Neural progenitor cell (in vitro differentiated cells): Measurements from ENCODE around the gene OR6C75. TPM values are rescaled to one million over a fixed set of nuclear protein-coding genes. Genes with fewer than 3 reads are reported as not detected.
"Not testable (repeated sequence)": the region's sequence is repeated elsewhere in the genome, so short reads cannot be mapped to it uniquely, and the experiment has no call there.

ENCODE experiments used
- DNase-seq: peaks from one replicate; pipeline ENCODE4 v3.0.0-alpha.2; 2016; ENCODE audit warnings: low spot score
- H2AFZ ChIP-seq: fragments of 200-600 bp; sonication (generic); replicated peaks from 2 replicates; pipeline ENCODE4 v1.6.1; 2016; ENCODE audit warnings: antibody characterized with exemption
- H3F3A ChIP-seq: fragments of 200-600 bp; sonication (generic); 2 replicates; pipeline ENCODE4 v1.6.1; 2016; ENCODE audit warnings: antibody characterized with exemption, low read depth
- H3K27ac ChIP-seq: fragments of 200-600 bp; sonication (generic); 2 replicates; pipeline ENCODE4 v1.5.1; 2016; ENCODE audit warnings: mild to moderate bottlenecking
- H3K27me3 ChIP-seq: fragments of 200-600 bp; sonication (generic); 2 replicates; pipeline ENCODE4 v1.6.1; 2016; ENCODE audit warnings: mild to moderate bottlenecking, moderate library complexity
- H3K36me3 ChIP-seq: fragments of 200-600 bp; sonication (generic); 2 replicates; pipeline ENCODE4 v1.5.1; 2016
- H3K4me1 ChIP-seq: fragments of 200-600 bp; sonication (generic); 2 replicates; pipeline ENCODE4 v1.6.1; 2016; ENCODE audit warnings: mixed run types
- H3K4me2 ChIP-seq: fragments of 200-600 bp; sonication (generic); 2 replicates; pipeline ENCODE4 v1.6.1; 2016
- H3K4me3 ChIP-seq: fragments of 200-600 bp; sonication (generic); 2 replicates; pipeline ENCODE4 v1.5.1; 2016
- H3K79me2 ChIP-seq: fragments of 200-600 bp; sonication (generic); 2 replicates; pipeline ENCODE4 v1.6.1; 2016; ENCODE audit warnings: low read depth
- H3K9ac ChIP-seq: fragments of 200-600 bp; sonication (generic); 2 replicates; pipeline ENCODE4 v1.6.1; 2016
- H3K9me3 ChIP-seq: fragments of 200-600 bp; sonication (generic); 2 replicates; pipeline ENCODE4 v1.5.1; 2016; ENCODE audit warnings: low read depth
- H4K20me1 ChIP-seq: fragments of 200-600 bp; sonication (generic); 2 replicates; pipeline ENCODE4 v1.6.1; 2016; ENCODE audit warnings: low read depth
- H3K27ac Mint-ChIP-seq: 3 replicates; pipeline ENCODE4 v1.8.0; 2021; ENCODE audit warnings: mixed read lengths
- H3K27me3 Mint-ChIP-seq: 2 replicates; pipeline ENCODE4 v1.8.0; 2022; ENCODE audit warnings: low read depth, mild to moderate bottlenecking, inconsistent platforms, moderate library complexity, mixed read lengths; ENCODE audit not compliant: insufficient read depth
- H3K36me3 Mint-ChIP-seq: 3 replicates; pipeline ENCODE4 v1.8.0; 2021; ENCODE audit warnings: mixed read lengths
- H3K4me1 Mint-ChIP-seq: 3 replicates; pipeline ENCODE4 v1.8.0; 2021; ENCODE audit warnings: mixed read lengths
- H3K4me3 Mint-ChIP-seq: 3 replicates; pipeline ENCODE4 v1.8.0; 2021; ENCODE audit warnings: mild to moderate bottlenecking, moderate library complexity, mixed read lengths
- H3K9me3 Mint-ChIP-seq: 3 replicates; pipeline ENCODE4 v1.8.0; 2020; ENCODE audit warnings: mixed read lengths
- CTCF ChIP-seq: fragments of 200-600 bp; sonication (generic); IDR thresholded peaks from 2 replicates; pipeline ENCODE4 v1.5.1; 2017; ENCODE audit warnings: antibody characterized with exemption, mild to moderate bottlenecking
- EZH2 ChIP-seq: fragments of 200-600 bp; sonication (generic); IDR thresholded peaks from 2 replicates; pipeline ENCODE4 v1.6.1; 2017; ENCODE audit warnings: antibody characterized with exemption, mild to moderate bottlenecking, moderate library complexity
- EZH2phosphoT487 ChIP-seq: fragments of 200-600 bp; sonication (generic); IDR thresholded peaks from 2 replicates; pipeline ENCODE4 v1.6.1; 2017; ENCODE audit warnings: antibody characterized with exemption
- total RNA-seq: library from RNA; depleted of rRNA; stranded (reverse); fragments of >200 nt; gene quantifications from 2 replicates; pipeline ENCODE4 v1.2.3, GENCODE V29; 2015; ENCODE audit warnings: low replicate concordance

OR6C75 gene
- total RNA-seq = not detected in 2 replicates

GRCh38 chr12:55362675-55363074 lies at the start of gene OR6C75:
OR6C75 (plus strand) TSS chr12:55362975; CDS start chr12:55365111, 2,136 bp downstream.
- H3K4me1 ChIP-seq = no peaks in the 10 kb centered on the region
- H4K20me1 ChIP-seq = no peaks in the 10 kb centered on the region
- Mint-ChIP-seq H3K36me3 (no peaks in the 10 kb centered on the region), H3K27ac (no peak within 1 kb of the TSS), H3K4me1 (no peaks in the 10 kb centered on the region), H3K9me3 (no peaks in the 10 kb centered on the region), H3K4me3 (no peak within 1 kb of the TSS), H3K27me3 (peaks cover 2% of the 10 kb centered on the region)
- H3F3A ChIP-seq = no peaks in the 10 kb centered on the region
- H3K4me3 ChIP-seq = no peak within 1 kb of the TSS
- no peak within 1 kb of the TSS for H2AFZ ChIP-seq
- TF ChIP-seq EZH2 = no peak
- TF ChIP-seq EZH2phosphoT487 = no peak
- TF ChIP-seq CTCF = no peak
- no peak within 1 kb of the TSS for H3K27ac ChIP-seq
- H3K9ac ChIP-seq = no peak within 1 kb of the TSS
- H3K36me3 ChIP-seq = no peaks in the 10 kb centered on the region
- no peaks in the 10 kb centered on the region for H3K79me2 ChIP-seq
- no peak within 1 kb of the TSS for H3K4me2 ChIP-seq
- DNase-seq = no peak
- H3K27me3 ChIP-seq = no peaks in the 10 kb centered on the region
- no peaks in the 10 kb centered on the region for H3K9me3 ChIP-seq

GRCh38 chr12:55314043-55314442 lies 48.7 kb upstream of the OR6C75 start, which contains the start of gene OR6C1:
OR6C1 (plus strand) TSS chr12:55314343; CDS start chr12:55320600, 6,257 bp downstream.
- Histone ChIP-seq H4K20me1 (no peaks in the 10 kb centered on the region), H3K4me1 (no peaks in the 10 kb centered on the region), H3K4me2 (no peak within 1 kb of the TSS), H3K9me3 (no peaks in the 10 kb centered on the region), H3K36me3 (no peaks in the 10 kb centered on the region), H3K9ac (no peak within 1 kb of the TSS), H3K4me3 (no peak within 1 kb of the TSS), H3K27me3 (no peaks in the 10 kb centered on the region), H3F3A (no peaks in the 10 kb centered on the region), H2AFZ (no peak within 1 kb of the TSS), H3K79me2 (no peaks in the 10 kb centered on the region), H3K27ac (no peak within 1 kb of the TSS)
- no peak for DNase-seq
- no peaks in the 10 kb centered on the region for H3K4me1 Mint-ChIP-seq
- no peak within 1 kb of the TSS for H3K4me3 Mint-ChIP-seq
- H3K9me3 Mint-ChIP-seq = no peaks in the 10 kb centered on the region
- no peak for TF ChIP-seq EZH2phosphoT487
- no peak for TF ChIP-seq EZH2
- no peak for TF ChIP-seq CTCF
- H3K36me3 Mint-ChIP-seq = no peaks in the 10 kb centered on the region
- H3K27ac Mint-ChIP-seq = no peak within 1 kb of the TSS
- no peaks in the 10 kb centered on the region for H3K27me3 Mint-ChIP-seq

- no peaks in the 10 kb centered on the region for H3K36me3 Mint-ChIP-seq
These were observed 42.6 kb upstream of the OR6C75 start for GRCh38 chr12:55320201-55320600.

GRCh38 chr12:55325801-55326200 lies 37.0 kb upstream of the OR6C75 start:
- not testable (repeated sequence) for DNase-seq, H3K27me3 ChIP-seq, H3K9me3 ChIP-seq, H3K27me3 Mint-ChIP-seq, H3K36me3 ChIP-seq, H3K9me3 Mint-ChIP-seq, H4K20me1 ChIP-seq, H3K79me2 ChIP-seq, H3K4me3 ChIP-seq, H3K4me3 Mint-ChIP-seq, H3K9ac ChIP-seq, H3K27ac Mint-ChIP-seq, H3K4me2 ChIP-seq, H3K27ac ChIP-seq, H3K4me1 ChIP-seq, H3K4me1 Mint-ChIP-seq, H3F3A ChIP-seq, H3K36me3 Mint-ChIP-seq
- H2AFZ ChIP-seq = peak overlapping the region; percentile 63

More at GRCh38 chr12:55320201-55320600, 42.6 kb upstream of the OR6C75 start:
- H3K27me3 ChIP-seq = no peaks in the 10 kb centered on the region
- no peak overlapping the region for H3K27ac ChIP-seq
- no peaks in the 10 kb centered on the region for H3K27me3 Mint-ChIP-seq
- no peak overlapping the region for H3K9ac ChIP-seq
- no peaks in the 10 kb centered on the region for H3K9me3 ChIP-seq
- H3F3A ChIP-seq = no peaks in the 10 kb centered on the region
- no peak overlapping the region for H3K4me2 ChIP-seq
- no peak overlapping the region for H3K4me3 ChIP-seq
- no peaks in the 10 kb centered on the region for H3K4me1 ChIP-seq
- H3K79me2 ChIP-seq = no peaks in the 10 kb centered on the region
- no peak overlapping the region for H3K4me3 Mint-ChIP-seq
- DNase-seq = no peak
- H2AFZ ChIP-seq = no peak overlapping the region
- H3K27ac Mint-ChIP-seq = no peak overlapping the region
- TF ChIP-seq EZH2phosphoT487 (no peak), CTCF (no peak), EZH2 (no peak)
- H3K36me3 ChIP-seq = no peaks in the 10 kb centered on the region
- H3K9me3 Mint-ChIP-seq = no peaks in the 10 kb centered on the region
- no peaks in the 10 kb centered on the region for H3K4me1 Mint-ChIP-seq
- H4K20me1 ChIP-seq = no peaks in the 10 kb centered on the region
